HCT116 (cell line): ENCODE data around the gene EIPR1. TPM values are rescaled to one million over a fixed set of nuclear protein-coding genes. Genes with fewer than 3 reads are reported as not detected.
"Not testable (repeated sequence)": the region's sequence is repeated elsewhere in the genome, so short reads cannot be mapped to it uniquely, and the experiment has no call there.

Source experiments
- ATAC-seq: fragments of 200-7000 bp; cut with Tn5 transposase; 2 replicates; pipeline ENCODE4 v1.9.1; 2020; ENCODE audit warnings: mild to moderate bottlenecking, moderate library complexity
- BruUV-seq: library from RNA; stranded (reverse); fragments of 400-500 nt; replicated peaks from 2 replicates; lab custom pipeline; 2021; lab: Mats Ljungman, UMichigan
- CTCF ChIA-PET: fragments of 300-600 bp; sonication (Branson Sonifier 250); formaldehyde crosslinking; loops from one replicate; lab custom pipeline; 2021; ENCODE audit warnings: antibody characterized with exemption; lab: Charles Lee
- POLR2A ChIA-PET: fragments of 300-600, 350-600 bp; sonication (Branson Sonifier 250); formaldehyde crosslinking; loops from one replicate; lab custom pipeline; 2021; ENCODE audit warnings: antibody characterized with exemption; lab: Charles Lee
- RAD21 ChIA-PET, 2 experiments: fragments of 300-600 bp; sonication (Branson Sonifier 250); formaldehyde crosslinking; loops; one replicate each; lab custom pipeline; 2023; ENCODE audit warnings: low total read pairs in 2 of 2; ENCODE audit not compliant: uncharacterized antibody in 2 of 2, unreplicated experiment in 2 of 2, low non-redundant PET in 1 of 2; lab: Charles Lee
- DNase-seq: peaks from one replicate; pipeline ENCODE4 v3.0.0-alpha.2; 2010; ENCODE audit warnings: low read depth, low spot score
- H2AFZ ChIP-seq: fragments of 200-600 bp; shearing (Covaris generic), sonication (generic); 2 replicates; pipeline ENCODE4 v1.6.1; 2017; ENCODE audit warnings: low read depth, mixed run types, mixed read lengths, antibody characterized with exemption, low read length; ENCODE audit not compliant: poor library complexity, severe bottlenecking
- H3K27ac ChIP-seq: 2 replicates; pipeline ENCODE4 v1.5.1; 2012; ENCODE audit warnings: low read depth, low read length
- H3K27me3 ChIP-seq: fragments of 200-600 bp; sonication (generic); 2 replicates; pipeline ENCODE4 v1.6.1; 2016; ENCODE audit warnings: mixed run types, low read length, mixed read lengths; ENCODE audit not compliant: insufficient read depth
- H3K36me3 ChIP-seq, 2 experiments: fragments of 200-500 bp in 1 of 2; fragments of 200-600 bp in 1 of 2; sonication (Bioruptor generic) in 1 of 2; sonication (generic) in 1 of 2; 2 replicates each; pipeline versions ENCODE4 v1.5.1 to v1.6.1; 2014 to 2016; ENCODE audit warnings: low read length in 2 of 2, inconsistent platforms in 1 of 2, mixed read lengths in 1 of 2, mixed run types in 1 of 2; ENCODE audit not compliant: insufficient read depth in 2 of 2, control insufficient read depth in 1 of 2
- H3K4me1 ChIP-seq, 2 experiments: fragments of 200-600 bp in 1 of 2; sonication (generic) in 1 of 2; 2 replicates each; pipeline versions ENCODE4 v1.5.1 to v1.6.1; 2012 to 2017; ENCODE audit warnings: low read length in 2 of 2, inconsistent platforms in 1 of 2, mild to moderate bottlenecking in 1 of 2, mixed read lengths in 1 of 2, mixed run types in 1 of 2, moderate library complexity in 1 of 2; ENCODE audit not compliant: insufficient read depth in 2 of 2, control insufficient read depth in 1 of 2
- H3K4me2 ChIP-seq: fragments of 200-600 bp; sonication (generic); 2 replicates; pipeline ENCODE4 v1.6.1; 2017; ENCODE audit warnings: mixed run types, low read length, mixed read lengths
- H3K4me3 ChIP-seq, 2 experiments: fragments of 200-600 bp in 1 of 2; sonication (generic) in 1 of 2; replicated peaks in 1 of 2; 2 replicates each; pipeline ENCODE4 v1.5.1; 2011 to 2016; ENCODE audit warnings: low read length in 2 of 2, control low read depth in 1 of 2, low read depth in 1 of 2, mild to moderate bottlenecking in 1 of 2, mixed read lengths in 1 of 2, mixed run types in 1 of 2
- H3K79me2 ChIP-seq: fragments of 200-600 bp; sonication (generic); 2 replicates; pipeline ENCODE4 v1.6.1; 2017; ENCODE audit warnings: mild to moderate bottlenecking, mixed run types, low read length, moderate library complexity, mixed read lengths; ENCODE audit not compliant: insufficient read depth
- H3K9ac ChIP-seq: fragments of 200-600 bp; sonication (generic); 2 replicates; pipeline ENCODE4 v1.6.1; 2016; ENCODE audit warnings: low read length, mixed read lengths
- H3K9me2 ChIP-seq: fragments of 200-600 bp; sonication (generic), shearing (Covaris generic); 2 replicates; pipeline ENCODE4 v1.6.1; 2017; ENCODE audit warnings: mixed run types, mild to moderate bottlenecking, moderate library complexity; ENCODE audit not compliant: insufficient read depth
- H3K9me3 ChIP-seq, 2 experiments: fragments of 200-500 bp in 1 of 2; fragments of 200-600 bp in 1 of 2; sonication (Bioruptor generic) in 1 of 2; sonication (generic) in 1 of 2; 2 replicates each; pipeline ENCODE4 v1.6.1; 2014 to 2017; ENCODE audit warnings: low read length in 2 of 2, mixed read lengths in 2 of 2, inconsistent platforms in 1 of 2, low read depth in 1 of 2, mild to moderate bottlenecking in 1 of 2, mixed run types in 1 of 2, moderate library complexity in 1 of 2; ENCODE audit not compliant: control insufficient read depth in 1 of 2, insufficient read depth in 1 of 2
- H4K20me1 ChIP-seq: fragments of 200-600 bp; sonication (generic), shearing (Covaris generic); 2 replicates; pipeline ENCODE4 v1.6.1; 2017; ENCODE audit warnings: mixed run types, mild to moderate bottlenecking, moderate library complexity; ENCODE audit not compliant: insufficient read depth
- ATF3 ChIP-seq: IDR thresholded peaks from 2 replicates; pipeline ENCODE4 v1.6.1; 2012
- CBX3 ChIP-seq: IDR thresholded peaks from 2 replicates; pipeline ENCODE4 v1.6.1; 2012; ENCODE audit warnings: low read depth
- CEBPB ChIP-seq: IDR thresholded peaks from 2 replicates; pipeline ENCODE4 v1.6.1; 2012; ENCODE audit warnings: low read depth
- CTCF ChIP-seq, 3 experiments: fragments of 200-600 bp in 1 of 3; sonication (generic) in 1 of 3; IDR thresholded peaks in 2 of 3; conservative IDR thresholded peaks in 1 of 3; 2 replicates each; pipeline ENCODE4 v1.5.1; 2012 to 2017; ENCODE audit warnings: low read depth in 2 of 3, low read length in 2 of 3, antibody characterized with exemption in 1 of 3, borderline replicate concordance in 1 of 3, control low read depth in 1 of 3, mild to moderate bottlenecking in 1 of 3, mixed read lengths in 1 of 3, mixed run types in 1 of 3, moderate library complexity in 1 of 3; ENCODE audit not compliant: insufficient read depth in 1 of 3
- EGR1 ChIP-seq: IDR thresholded peaks from 2 replicates; pipeline ENCODE4 v1.6.1; 2012; ENCODE audit warnings: low read depth
- ELF1 ChIP-seq: IDR thresholded peaks from 2 replicates; pipeline ENCODE4 v1.6.1; 2012; ENCODE audit warnings: low read depth, borderline replicate concordance
- FOSL1 ChIP-seq: IDR thresholded peaks from 2 replicates; pipeline ENCODE4 v1.6.1; 2012; ENCODE audit warnings: low read depth
- MAX ChIP-seq: IDR thresholded peaks from 2 replicates; pipeline ENCODE4 v1.6.1; 2012
- POLR2A ChIP-seq: IDR thresholded peaks from 2 replicates; pipeline ENCODE4 v1.7.0; 2011; ENCODE audit warnings: borderline replicate concordance; ENCODE audit not compliant: insufficient read depth, insufficient read length; ENCODE audit errors: extremely low read depth
- POLR2AphosphoS5 ChIP-seq: IDR thresholded peaks from 2 replicates; pipeline ENCODE4 v1.6.1; 2011; ENCODE audit warnings: mild to moderate bottlenecking, low read depth, low read length, moderate library complexity
- REST ChIP-seq: IDR thresholded peaks from 2 replicates; pipeline ENCODE4 v1.6.1; 2012; ENCODE audit warnings: low read depth
- SP1 ChIP-seq: IDR thresholded peaks from 2 replicates; pipeline ENCODE4 v1.6.1; 2012; ENCODE audit warnings: low read depth
- SRF ChIP-seq: IDR thresholded peaks from 2 replicates; pipeline ENCODE4 v1.6.1; 2012; ENCODE audit warnings: low read depth
- TCF7L2 ChIP-seq: IDR thresholded peaks from 2 replicates; pipeline ENCODE4 v1.7.0; 2011; ENCODE audit warnings: borderline replicate concordance, inconsistent platforms; ENCODE audit not compliant: insufficient read depth, insufficient read length; ENCODE audit errors: extremely low read depth
- ZFX ChIP-seq: fragments of 450-650 bp; IDR thresholded peaks from 2 replicates; pipeline ENCODE4 v1.6.1; 2017
- ZNF274 ChIP-seq: fragments of 200-500 bp; sonication (Bioruptor generic); IDR thresholded peaks from 2 replicates; pipeline ENCODE4 v1.6.1; 2014; ENCODE audit warnings: mild to moderate bottlenecking, low read depth, low read length, inconsistent platforms
- intact Hi-C: fragments of 100-400 bp; cut with micrococcal nuclease; formaldehyde crosslinking; loops from 2 replicates; pipeline ENCODE4 v1.10.0; 2022
- total RNA-seq: library from RNA; stranded (reverse); gene quantifications from one replicate; pipeline ENCODE4 v1.2.1, GENCODE V29; 2021; ENCODE audit not compliant: unreplicated experiment

The EIPR1 gene
- total RNA-seq, 1 experiment from 2014 or later = 36.9 TPM

GRCh38 chr2:3357446-3357845 lies 20.2 kb downstream of the EIPR1 start:
- H3K9me3 ChIP-seq, ATAC-seq, intact Hi-C loops, RAD21 ChIA-PET, CTCF ChIA-PET, DNase-seq, H3K4me2 ChIP-seq, H3K9me2 ChIP-seq, BruUV-seq, H3K27ac ChIP-seq, H4K20me1 ChIP-seq, H3K9ac ChIP-seq, H3K4me1 ChIP-seq, H3K27me3 ChIP-seq, H2AFZ ChIP-seq, POLR2A ChIA-PET, H3K4me3 ChIP-seq: not testable (repeated sequence)
- peaks cover 54% of the 10 kb centered on the region for H3K79me2 ChIP-seq
- H3K36me3 ChIP-seq = peaks cover 0 to 11% of the 10 kb centered on the region in 2 experiments; a peak in 2 of 4 replicates

GRCh38 chr2:3356799-3357198 lies 20.8 kb downstream of the EIPR1 start:
- intact Hi-C loops = no loop called here
- no peaks in the 10 kb centered on the region for H3K9me2 ChIP-seq
- RAD21 ChIA-PET = no interaction called here
- no peak overlapping the region for H3K27ac ChIP-seq
- peaks cover 48% of the 10 kb centered on the region for H3K79me2 ChIP-seq
- POLR2A ChIA-PET = no interaction called here
- no TSS peak for BruUV-seq
- H3K27me3 ChIP-seq = no peaks in the 10 kb centered on the region
- H3K4me1 ChIP-seq = no peaks in the 10 kb centered on the region
- H3K9ac ChIP-seq = no peak overlapping the region
- H4K20me1 ChIP-seq = 0 out of 2 replicates have a peak, but pooled peaks cover 4% of the 10 kb centered on the region
- TF ChIP-seq POLR2AphosphoS5 (no peak), ATF3 (no peak), CTCF (IDR thresholded peaks at IDR 0.05 in 2 of 3, conservative IDR thresholded peaks at IDR 0.05 in 1 of 3; ENCODE audit: borderline replicate concordance in 1 of 3, insufficient read depth in 1 of 3, low read depth in 2 of 3, low read length in 2 of 3) (no peak), EGR1 (no peak), MAX (no peak), POLR2A (no peak), CEBPB (no peak), SRF (no peak), FOSL1 (no peak), TCF7L2 (no peak), REST (no peak), SP1 (no peak), CBX3 (no peak), ZFX (no peak), ELF1 (no peak), ZNF274 (no peak)
- TF ChIP-seq, all 23 proteins: peak for 0
- DNase-seq (no peak), ATAC-seq (no peak)
- H3K9me3 ChIP-seq = no peaks in the 10 kb centered on the region
- CTCF ChIA-PET = no interaction called here
- H3K4me2 ChIP-seq = no peak overlapping the region
- no peak overlapping the region for H3K4me3 ChIP-seq
- peaks cover 0 to 11% of the 10 kb centered on the region in 2 experiments; a peak in 2 of 4 replicates for H3K36me3 ChIP-seq
- H2AFZ ChIP-seq = no peak overlapping the region
